HG03558 (cell line): ENCODE data around the gene DENND4A.
A peak's percentile ranks its signal among the peaks of the same experiment; 100 is the strongest.
"Not testable (repeated sequence)": the region's sequence is repeated elsewhere in the genome, so short reads cannot be mapped to it uniquely, and the experiment has no call there.

Experiments
- ATAC-seq: cut with Tn5 transposase; IDR thresholded peaks from one replicate; pipeline ENCODE4 v1.9.1; 2021; ENCODE audit warnings: moderate number of reproducible peaks; ENCODE audit not compliant: unreplicated experiment; ENCODE audit errors: extremely low read depth

DENND4A gene

DNA sequence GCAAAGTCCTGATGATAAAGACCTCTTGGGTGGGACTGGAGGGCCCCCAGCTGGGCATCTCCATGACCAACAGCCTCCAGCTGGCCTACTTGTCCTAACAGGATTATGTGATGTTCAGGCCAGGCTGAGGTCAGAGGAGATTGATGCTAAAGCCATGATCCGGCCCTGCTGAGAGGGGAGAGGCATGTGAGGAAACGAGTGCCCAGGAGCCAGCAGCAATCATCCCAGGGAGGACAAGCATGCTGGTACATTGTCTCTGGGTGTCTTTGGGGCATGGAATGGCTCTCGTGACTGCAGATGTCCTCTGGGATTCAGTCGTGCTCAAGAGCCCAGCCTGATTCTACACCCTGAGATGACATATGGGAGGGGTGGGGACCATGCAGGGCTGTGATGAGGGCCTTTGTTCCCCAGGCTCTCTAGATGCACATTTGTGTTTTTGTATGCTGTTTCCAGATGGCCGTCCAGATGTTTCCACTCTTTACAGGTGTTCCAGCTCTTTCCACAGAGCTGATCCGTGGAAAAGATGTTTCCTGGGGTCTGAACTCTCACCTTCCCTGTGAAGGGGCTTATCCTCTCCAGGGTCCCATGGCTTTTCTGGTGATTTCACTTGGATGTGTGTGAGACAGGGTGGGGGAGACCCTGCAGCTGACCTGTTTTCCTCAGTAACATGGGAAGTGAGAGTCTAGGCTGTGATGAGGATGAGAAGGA is 150.2 kb downstream of the DENND4A start:
- no peak for ATAC-seq

DNA sequence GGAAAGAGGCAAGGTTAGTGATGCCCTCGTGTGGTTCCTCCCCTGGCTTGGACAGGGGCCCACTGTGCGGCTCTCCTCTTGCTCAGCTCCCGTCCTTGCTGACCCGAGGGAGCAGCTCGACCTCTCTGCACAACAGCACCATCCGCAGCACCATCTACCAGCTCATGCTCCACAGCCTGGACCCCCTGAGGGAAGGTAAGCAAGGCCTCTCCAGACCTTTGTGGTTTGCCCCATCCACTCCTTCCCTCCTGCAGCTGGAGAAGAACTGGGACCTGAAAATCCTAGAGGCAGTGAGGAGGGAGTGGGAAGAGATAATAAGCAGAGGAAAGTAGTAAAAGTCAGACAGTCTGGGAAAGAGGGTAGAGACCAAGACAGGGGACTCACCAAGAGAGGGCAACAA is 152.6 kb downstream of the DENND4A start:
- ATAC-seq, result no peak

DNA sequence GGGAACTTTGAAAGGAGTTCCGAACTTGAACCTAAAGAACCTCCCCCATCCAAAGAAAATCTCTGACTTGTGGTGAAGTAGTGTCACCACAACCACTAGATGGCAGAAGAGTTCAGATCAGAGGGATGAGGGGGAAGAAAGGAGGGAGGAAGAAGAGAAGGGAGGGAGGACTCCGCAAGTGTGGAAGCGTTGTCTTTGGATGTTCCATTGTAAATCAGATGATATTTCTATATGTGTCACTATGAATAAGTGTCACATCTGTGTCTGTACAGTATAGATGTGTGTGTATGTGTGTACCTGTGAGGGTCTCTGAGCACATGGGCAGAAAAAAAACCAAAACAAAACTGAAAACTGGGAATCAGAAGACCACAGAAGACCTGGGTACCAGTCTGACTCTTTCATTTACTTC is 153.4 kb downstream of the DENND4A start:
- no peak for ATAC-seq

DNA sequence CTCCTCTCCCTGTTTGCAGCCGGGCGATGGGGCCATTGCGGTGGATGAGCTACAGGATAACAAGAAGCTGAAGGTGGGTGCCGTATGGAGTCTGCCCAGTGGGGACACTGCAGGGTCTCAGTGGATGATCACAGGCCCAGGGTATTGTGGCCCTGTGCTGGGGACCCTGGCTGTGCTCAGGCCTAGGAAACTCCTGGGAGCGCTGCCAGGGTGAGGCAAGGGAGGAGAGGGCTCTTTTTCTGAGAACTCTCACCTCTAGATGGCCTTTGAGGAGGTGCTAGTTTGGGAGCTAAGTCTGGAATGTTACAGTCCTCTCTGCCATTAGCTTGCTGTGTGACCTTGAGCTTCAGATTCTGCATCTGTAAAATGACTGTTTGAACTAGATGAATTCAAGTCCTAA is 154.0 kb downstream of the DENND4A start:
- no peak for ATAC-seq

DNA sequence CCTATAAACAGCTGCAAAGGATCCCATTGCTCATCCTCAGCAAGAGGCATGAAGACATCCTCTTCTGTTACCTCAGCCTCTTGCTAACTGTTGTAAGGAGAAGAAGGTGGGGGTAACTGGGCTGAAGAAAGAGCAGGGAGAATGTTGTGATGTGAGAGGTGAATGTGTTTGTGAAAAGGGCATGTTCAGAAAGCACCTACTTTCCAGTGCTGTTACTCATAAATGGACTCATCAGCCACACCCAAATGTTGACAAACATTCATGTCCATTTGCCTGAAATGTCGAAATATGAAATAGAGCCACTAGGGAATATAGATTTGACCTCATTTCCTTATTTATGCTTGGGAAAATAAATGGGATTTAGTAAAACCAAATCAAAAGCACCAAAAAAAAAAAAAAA is 157.7 kb downstream of the DENND4A start:
- no peak for ATAC-seq

DNA sequence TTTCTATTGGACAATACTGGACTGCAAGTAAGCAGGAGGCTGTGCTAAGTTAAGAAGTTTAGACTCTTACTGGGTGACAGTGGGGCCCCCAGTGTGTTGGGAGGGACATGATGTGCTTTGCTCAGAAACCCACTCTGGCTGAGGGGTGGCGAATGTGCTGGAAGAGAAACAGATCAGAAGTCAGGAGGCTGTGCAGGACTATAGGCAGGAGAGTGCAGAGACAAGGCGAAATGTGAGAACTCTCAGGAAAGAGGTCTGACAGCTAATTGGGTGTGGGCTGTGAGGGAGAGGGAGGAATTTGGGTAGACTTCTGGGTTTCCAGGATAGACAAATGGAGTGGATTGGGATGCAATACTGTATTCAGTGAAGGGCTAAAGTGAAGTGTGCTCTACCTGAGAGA is 158.3 kb downstream of the DENND4A start:
- ATAC-seq, result no peak

DNA sequence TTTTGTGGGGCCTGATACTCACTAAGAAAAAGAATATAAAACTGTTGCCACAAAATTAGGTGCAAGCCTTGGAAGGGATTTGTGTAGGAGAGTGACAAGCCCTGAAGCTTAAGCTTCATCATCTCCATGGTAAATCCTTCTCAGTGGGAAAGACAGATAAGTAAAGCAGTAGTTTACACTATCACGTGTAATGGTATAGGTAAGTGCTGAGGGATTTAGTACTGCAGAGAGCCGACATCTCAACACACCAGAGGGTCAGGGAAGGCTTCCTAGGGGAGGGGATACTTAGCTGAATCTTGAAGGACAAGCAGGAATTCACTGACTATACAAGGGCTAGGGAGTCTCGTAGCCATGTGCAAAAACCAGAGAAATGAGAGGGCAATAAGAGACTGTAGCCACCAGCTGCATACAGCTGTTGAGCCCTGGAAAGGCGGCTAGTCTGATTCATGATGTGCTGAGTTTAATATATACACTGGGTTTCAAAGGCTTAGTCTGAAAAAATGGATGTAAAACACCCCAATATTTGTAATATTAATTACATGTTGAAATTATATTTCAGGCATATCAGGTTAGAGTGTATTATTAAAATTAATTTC is 159.2 kb downstream of the DENND4A start:
- no peak for ATAC-seq

DNA sequence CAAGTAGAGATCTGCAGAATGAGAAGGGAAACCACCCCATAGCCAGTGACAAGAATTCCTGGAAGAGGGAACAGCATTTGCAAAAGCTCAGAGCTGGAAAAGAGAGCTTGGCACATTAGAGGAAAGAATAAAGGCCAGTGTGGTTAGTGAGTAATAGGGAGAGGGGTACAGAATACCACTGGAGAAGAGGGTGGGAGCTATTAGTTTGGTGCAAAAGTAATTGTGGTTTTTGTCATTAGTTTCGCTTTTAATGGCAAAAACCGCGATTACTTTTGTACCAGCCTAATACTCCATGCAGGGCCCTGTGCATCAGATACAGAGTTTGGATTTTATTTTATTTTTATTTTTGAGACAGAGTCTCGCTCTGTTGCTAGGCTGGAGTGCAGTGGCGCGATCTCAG is 160.6 kb downstream of the DENND4A start:
- no peak for ATAC-seq

DNA sequence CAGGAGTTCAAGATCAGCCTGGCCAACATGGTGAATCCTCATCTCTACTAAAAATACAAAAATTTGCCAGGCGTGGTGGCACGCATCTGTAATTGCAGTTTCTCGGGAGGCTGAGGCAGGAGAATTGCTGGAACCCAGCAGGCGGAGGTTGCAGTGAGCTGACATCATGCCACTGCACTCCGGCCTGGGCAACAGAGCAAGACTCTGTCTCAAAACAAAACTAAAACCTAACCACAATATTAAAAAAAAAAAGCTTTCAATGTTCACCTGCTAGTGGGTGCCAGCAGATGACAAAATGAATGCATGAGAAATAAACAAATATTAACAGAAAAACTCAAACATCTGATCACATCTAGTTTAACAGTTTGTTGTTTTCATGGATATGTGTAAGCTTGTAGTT is 161.3 kb downstream of the DENND4A start:
- ATAC-seq, result peak; percentile 60

DNA sequence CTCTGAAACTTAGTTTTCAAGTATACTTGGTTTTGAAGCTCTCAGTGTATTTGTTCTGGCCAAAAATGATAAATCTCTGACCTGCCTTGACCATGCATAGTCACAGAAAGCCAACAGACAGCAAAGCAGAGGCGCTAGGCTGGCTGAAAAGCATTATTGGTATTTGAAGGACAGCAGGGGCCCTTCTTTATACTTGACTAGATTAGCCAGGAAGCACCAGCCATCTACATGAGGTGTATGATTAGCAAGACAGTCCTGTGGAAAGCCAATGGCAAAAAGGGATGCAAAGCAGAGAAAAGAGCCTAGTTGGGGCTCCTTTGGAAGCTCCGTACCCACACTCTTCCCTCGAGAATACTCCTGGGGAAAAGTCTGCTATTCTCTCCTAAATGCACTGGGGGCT is 162.5 kb downstream of the DENND4A start:
- no peak for ATAC-seq

DNA sequence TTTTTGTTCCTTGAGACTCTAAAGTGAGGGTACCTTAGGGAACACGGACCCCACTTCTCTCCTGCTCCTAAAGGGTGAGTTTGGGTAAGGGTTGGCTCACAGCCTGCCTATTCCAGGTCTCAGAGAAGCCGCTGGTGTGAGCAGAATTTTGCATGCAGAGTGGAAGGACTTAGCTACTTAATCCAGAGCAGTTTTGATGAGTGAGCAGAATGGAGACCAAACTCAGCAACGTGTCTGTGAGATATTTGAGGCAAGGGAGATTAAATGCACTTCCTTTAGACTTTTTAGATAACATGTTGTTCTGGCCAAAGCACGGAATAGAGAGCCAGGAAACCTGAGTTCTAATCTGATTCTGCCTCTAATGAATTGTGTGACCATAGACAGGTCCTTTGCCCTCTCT is 165.2 kb downstream of the DENND4A start:
- no peak for ATAC-seq

DNA sequence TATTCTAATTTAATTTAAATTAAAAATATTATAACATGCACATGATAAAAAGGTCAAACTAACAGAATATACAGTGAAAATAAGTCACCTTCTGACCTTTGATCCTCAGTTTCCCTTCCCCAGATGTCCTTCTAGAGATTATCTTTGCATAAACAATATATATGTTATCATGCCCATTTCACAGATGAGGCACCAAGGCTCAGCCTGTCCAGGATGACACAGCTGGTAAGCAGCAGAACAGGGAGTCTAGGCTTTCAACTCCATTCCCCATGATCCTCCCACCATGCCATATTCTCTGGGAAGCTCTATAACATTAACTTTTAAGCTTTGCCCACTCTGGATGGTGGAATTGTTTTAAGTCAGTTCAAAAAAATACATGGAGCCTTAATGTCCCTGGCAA is 169.0 kb downstream of the DENND4A start:
- no peak for ATAC-seq

DNA sequence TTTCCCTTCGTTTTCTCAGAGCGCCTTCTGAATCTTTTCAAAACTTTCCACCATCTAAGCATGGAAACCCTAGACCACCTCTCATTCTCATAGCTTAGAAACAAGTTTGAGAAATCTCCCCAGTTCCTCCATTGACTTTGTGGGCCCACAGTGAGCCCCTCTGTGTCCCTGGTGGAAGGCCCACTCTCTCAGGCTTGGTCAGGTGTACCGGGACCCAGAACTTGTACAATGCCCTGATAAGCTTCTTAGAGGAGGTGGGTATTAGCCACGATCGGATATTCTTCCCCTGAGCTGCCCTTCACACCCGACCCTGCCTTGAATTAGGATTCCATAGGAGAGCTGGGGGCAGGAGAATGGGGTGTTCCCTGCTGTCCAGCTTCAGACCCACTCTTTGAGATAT is 170.5 kb downstream of the DENND4A start, which contains the start of gene SLC24A1:
SLC24A1 (plus strand) TSS at position 301 of the 400 bp plus-strand sequence. CDS start 2,143 bp downstream, outside the sequence.
- ATAC-seq, result no peak

DNA sequence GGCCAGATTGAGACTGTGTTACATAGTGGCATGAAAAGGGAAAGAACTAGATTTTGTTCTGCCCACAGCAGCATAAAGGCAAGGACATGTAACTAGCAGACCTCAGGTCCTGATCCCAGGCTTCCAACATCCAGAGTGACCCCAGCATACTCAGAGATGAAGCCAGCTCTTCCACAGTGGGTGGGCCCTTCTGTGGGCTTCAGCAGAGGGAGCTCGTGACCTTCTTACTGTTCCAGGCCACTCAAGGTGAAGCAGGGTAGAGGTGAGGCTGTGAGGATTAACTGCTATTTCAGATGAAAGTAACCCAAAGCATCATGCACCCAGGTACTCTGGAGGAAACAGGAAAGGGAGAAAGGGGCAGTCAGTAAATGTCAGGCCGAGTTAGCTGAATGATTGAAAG is 171.3 kb downstream of the DENND4A start:
- no peak for ATAC-seq

DNA sequence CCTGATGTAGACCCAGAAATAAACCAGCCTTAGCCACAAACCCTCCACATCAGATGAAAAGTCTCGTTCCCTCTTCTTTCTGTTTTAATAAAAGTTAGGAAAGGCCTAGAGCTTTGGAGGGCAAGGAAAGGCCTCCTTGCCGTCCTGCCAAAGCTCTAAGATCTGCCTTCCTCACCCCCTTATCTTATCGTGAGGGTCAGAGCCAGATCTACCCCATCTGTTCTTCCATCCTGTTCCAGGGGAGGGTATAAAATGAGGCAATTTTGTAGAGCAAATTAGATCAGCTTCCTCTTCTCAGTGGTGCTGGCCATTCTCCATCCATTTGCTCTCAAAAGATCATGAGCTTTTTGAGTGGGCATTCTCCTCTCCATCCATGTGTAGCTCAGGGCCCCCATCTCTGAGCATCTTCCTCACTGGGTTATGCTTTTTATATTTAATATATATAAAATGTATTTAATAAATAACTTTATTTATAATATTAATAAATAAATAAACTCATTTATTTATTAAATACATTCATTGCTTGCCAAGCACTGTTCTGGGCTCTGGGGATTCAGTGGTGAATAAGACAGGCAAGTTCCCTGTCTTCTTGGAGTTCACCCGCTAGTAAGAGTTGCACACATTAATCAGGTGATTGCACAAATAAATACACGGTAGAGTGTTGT is 172.3 kb downstream of the DENND4A start:
- no peak for ATAC-seq

DNA sequence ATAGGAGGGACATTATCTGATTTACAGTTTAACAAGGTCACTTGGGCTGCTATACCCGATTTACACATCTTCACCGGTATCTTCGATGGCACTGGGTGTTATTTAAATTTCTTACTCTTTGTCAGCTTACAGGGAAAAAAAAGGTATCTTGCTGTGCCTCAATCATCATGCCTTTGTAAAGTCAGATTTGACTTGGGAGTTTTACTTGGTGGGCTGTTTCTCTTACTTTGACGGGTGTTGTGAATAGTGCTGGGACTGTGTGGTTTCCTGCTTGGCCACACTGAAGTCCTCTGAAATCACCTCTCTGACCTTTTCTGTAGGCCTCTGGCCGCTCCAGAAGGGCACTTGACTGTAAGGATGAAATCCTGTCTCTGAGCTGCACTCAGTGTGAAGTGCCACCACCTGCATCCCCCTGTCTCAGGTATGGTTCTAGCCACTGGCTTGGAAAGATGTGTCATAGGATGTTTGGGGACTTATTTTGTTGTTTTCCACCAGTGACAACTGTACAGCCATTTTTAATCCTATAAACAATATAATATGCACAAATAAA is 173.5 kb downstream of the DENND4A start:
- no peak for ATAC-seq

DNA sequence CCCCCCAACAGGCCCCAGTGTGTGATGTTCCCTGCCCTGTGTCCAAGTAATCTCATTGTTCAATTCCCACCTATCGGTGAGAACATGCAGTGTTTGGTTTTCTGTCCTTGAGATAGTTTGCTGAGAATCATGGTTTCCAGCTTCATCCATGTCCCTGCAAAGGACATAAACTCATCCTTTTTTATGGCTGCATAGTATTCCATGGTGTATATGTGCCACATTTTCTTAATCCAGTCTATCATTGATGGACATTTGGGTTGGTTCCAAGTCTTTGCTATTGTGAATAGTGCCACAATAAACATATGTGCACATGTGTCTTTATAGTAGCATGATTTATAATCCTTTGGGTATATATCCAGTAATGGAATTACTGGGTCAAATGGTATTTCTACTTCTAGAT is 176.2 kb downstream of the DENND4A start:
- not testable (repeated sequence) for ATAC-seq

DNA sequence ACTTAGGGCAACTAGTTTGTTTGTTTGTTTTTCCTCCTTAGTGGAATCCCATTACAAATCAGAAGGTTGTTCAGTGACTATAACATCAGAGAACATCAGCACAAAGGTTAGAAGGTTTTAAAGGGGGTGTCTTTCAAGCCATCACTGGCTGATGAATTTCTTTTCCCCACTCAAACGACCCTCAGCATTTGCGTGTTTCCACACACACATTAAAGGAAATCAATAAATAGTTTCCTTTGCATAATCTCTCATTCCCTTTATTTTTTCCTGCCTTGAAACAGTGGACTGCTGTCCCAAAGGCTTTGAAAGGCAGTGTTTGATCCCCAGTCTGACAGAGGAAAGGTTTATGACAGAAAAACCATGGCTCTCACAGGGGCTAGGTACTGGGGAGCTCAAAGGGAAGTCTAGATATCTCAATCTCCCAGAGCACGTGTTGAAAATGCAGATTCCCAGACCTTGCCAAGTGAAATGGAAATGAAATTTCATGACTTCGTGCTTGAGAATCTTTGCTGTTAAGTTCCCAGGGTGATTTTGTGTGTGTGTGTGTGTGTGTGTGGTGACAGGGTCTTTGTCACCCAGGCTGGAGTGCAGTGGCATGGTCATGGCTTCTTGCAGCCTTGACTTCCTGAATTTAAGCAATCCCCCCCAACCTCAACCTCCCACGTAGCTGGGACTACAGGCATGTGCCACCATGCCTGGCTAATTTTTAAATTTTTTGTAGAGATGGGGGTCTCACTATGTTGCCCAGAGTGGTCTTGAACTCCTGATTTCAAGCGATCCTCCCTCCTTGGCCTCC is 178.9 kb downstream of the DENND4A start:
- no peak for ATAC-seq

DNA sequence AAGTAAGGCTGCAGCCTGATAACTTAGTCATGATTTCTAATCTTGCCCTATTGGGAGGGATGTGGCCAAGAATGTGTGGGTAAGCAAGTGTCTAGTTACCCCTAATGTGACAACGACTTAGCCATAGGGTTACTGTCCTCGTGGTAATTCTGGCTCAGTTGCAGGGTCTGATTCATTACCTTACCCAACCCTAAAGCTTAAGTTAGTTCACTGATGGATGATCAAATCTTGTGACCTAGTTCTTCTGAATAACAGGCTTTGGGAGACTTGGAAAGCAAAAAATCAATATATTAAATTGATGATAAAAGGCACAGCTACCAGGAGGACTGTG is 179.5 kb downstream of the DENND4A start:
- no peak for ATAC-seq

DNA sequence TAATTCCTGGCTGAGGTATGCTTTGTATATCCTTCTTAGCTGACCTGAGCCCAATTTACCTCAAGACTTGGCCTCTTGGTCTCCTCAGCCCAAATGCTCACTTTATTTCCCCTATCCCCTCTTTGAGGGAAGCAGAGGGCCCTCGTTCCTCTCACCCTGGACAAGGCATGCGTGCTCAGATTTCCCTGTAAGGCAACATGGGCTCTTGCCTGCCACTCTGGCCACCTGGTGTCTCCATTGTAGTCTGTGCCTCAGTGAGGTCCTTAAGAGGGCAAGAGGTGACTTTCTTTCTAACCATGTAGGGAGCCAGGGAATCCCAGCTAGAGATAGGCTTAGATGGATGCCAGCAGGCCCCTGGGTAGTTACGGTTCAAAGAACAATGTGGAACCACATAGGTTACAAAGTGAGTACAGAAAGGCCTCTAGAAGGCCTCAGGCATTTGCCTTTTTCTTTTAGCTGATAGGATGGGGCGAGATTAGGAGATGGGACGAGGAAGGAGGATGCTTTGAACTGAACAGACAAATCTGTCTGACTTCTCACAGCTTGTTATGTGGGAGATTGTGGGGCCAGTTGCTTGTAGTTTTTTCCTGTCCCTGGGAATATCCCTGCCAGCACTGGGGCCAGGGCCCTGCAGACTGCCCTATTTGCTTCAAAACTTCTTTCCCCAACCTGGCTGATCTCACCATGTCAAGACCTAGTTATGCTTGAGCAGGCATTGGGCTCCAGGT is 180.0 kb downstream of the DENND4A start:
- ATAC-seq, result no peak
